GM19372 (cell line): ENCODE results near the gene SLC13A4.

Source experiments
- ATAC-seq: cut with Tn5 transposase; IDR thresholded peaks from one replicate; pipeline ENCODE4 v1.9.1; 2021; ENCODE audit warnings: mild to moderate bottlenecking, low read depth, moderate library complexity; ENCODE audit not compliant: unreplicated experiment

Gene SLC13A4

DNA sequence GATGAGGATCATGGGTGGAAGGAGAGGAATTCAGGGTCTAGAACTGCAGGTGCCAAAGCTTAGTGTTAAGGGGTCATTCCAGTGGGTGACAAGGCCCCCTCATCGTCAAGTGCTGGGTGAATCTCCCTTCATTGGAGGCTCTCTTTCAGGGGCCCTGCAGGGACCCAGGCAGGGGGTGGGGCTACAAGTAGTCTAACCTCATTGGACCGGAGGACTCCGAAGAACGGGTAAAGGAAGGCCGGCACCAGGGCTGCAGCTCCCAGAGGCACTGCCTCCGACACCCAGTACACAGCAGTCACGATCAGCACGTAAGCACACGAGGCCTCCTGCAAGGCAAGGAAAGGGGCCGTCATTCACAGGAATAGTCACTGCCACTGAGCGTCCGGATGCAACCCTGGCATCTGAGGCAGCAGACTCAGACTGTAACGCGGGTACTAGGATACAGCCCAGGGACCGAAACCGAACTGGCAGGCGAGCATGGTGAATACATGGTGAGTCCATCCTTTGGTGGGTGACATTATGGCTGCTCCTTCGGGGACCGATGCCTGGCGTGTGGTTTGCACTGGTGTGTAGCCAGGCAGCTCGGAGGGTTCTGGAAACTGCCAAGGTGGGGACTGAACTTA is 6.7 kb downstream of the SLC13A4 start:
- no peak for ATAC-seq

DNA sequence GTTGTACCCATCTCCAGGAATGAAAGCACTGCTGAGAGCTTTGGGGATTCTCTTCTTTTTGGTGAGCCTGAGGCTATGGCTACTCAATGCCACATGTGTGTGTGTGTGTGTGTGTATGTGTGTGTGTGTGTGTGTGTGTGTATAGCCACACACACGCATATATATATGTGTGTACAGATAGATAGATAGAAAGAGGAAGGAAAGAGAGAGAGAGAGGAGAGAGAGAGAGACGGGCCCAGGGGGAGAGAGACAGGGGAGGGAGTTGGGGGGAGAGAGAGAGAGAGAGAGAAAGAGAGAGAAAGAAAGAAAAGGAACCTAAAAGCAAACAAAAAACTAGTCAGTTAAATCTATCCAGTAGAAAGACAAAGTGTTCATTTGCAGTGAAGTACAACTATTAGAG is 8.3 kb downstream of the SLC13A4 start:
- no peak for ATAC-seq

DNA sequence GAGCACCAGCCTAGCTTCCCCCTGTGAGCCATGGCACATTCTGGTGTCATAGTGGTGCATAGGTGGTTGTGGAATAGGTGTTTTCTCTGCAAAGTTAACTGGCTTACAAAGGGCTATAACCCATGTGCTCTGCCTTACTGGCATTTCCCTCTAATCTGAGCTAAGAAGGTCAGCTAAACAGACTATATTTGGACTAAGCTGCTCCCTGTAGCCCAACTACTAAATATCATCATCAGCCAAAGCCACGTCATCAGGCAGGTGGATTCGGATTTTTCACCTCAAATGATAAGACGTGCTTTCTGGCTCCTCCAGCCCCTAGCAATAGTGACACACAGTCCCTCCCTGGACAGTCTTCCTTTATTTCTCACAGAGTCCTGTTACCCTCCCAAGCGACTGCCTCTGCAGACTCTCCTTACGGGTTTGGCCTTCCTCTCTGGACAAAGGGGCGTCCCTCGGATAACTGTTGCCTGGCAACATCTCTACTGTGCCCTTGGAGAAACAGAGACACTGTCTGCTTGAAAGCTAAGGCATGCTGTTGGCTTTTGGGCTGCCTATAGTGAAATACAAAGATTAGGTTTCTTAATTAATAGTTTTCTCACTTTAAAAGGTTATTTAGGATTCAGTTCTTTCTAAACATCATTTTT is 9.1 kb downstream of the SLC13A4 start:
- no peak for ATAC-seq

DNA sequence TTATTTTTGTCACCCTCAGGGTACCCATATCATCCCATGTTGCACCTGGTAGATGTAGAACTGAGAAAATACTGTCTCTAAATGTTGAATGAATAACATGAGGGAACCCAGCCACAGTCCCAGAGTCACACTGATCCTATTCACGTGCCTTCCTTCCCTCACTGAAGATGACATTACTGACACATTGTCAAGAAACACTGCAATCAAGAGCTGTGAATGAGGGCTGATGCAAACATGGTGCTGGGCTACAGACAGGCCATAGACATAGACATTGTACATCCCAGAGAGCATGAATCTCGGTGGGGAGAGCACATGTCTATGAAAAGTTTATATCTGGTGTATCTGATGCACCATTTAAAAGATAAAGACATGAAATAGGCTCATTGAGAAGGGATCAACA is 9.8 kb downstream of the SLC13A4 start:
- no peak for ATAC-seq

DNA sequence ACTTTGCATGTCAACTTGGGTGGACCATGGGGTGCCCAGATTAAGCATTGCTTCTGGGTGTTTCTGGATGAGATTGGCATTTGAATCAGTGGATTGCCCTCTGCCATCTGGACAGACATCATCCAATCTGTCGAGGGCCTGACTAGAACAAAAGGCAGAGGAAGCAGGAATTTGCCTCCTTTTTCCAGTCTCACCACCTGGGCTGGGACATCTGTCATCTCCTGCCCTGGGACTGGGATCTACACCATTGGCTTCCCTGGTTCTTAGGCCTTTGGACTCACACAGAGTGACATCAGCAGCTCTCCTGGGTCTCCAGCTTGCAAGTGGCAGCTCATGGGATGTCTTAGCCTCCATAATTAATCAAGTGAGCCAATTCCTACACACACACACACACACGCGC is 10.3 kb downstream of the SLC13A4 start:
- no peak for ATAC-seq

DNA sequence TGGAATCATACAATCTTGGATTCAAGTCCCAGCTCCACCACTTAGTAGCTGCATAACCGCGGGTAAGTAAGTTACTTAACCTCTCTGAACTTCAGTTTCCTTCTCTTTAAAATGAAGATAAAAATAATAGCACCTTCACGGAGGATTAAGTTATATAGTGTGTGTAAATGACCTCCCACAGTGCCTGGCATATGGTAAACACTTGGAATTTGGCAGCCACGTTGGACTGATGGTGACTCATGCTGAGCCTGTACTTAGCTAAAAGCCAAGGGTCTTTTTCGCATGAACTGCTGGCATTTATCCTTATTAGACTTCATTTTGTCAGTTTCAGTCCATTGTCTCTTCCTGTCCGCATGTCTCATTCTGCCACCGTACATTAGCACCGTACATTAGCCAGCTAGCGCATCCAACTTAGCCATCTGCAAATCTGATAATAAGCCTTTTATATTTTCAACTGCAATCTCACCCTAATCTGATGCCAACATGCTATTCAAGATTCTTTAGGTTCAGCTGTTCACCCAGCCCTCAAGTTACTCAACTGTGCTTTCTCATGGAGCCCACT is 11.2 kb downstream of the SLC13A4 start:
- ATAC-seq = no peak

DNA sequence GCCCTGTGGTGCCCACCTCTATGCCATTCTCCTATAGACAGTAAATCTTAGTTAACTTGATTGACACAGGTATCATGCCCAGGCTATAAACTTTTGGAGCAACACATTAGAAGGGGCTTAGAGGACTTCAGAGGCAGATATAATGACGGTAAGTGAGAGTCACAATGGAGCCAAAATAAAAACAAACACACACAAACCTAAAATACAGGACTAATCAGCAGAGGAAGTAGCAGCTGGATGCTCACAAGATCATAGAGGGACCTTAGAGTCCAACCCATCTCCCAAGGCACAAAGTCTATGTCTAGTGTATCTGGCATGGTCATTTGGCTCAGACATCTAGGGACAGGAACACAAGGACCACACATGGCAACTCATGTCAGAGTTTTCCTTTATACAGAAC is 12.3 kb downstream of the SLC13A4 start:
- no peak for ATAC-seq

DNA sequence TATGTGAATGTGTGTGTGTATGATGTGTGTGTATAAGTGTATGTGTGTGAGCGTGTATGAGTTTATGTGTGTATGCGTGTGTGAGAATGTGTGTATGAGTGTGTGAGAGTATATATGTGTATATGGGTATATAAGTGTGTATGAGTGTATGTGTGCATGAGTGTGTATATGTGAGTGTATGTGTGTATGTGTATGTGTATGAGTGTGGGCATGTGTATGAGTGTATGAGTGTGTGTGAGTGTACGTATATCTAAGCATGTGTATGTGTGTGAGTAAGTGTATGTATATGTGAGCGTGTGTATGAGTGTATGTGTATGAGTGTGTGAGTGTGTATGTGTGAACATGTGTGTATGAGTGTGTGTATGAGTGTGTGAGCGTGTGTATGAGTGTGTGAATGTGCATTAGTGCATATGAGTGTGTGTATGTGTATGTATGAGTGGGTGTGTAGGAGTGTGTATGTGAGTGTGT is 12.9 kb downstream of the SLC13A4 start:
- no peak for ATAC-seq

DNA sequence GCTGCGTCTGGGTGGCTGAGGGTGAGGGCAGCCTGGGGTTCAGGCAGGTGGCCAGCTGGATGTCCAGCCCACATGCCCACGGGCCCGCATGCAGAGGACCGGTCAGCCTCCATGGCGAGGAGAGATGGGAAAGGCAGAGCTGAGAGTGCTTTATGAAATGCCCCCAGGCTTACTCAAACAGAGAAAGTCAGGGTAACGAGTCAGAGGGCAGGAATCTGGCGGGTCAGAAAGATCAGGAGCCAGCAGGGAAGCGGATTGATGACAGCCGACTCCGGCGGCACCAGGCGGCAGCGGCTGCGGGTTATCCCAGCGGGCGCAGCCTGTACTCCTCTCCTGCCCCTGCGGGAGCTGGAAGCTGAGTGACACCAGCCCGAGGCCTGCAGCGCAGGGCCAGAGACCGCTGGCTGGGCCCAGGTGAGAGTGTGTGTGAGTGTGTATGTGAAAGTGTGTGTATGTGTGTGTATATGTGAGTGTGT is 13.4 kb downstream of the SLC13A4 start:
- ATAC-seq = no peak

DNA sequence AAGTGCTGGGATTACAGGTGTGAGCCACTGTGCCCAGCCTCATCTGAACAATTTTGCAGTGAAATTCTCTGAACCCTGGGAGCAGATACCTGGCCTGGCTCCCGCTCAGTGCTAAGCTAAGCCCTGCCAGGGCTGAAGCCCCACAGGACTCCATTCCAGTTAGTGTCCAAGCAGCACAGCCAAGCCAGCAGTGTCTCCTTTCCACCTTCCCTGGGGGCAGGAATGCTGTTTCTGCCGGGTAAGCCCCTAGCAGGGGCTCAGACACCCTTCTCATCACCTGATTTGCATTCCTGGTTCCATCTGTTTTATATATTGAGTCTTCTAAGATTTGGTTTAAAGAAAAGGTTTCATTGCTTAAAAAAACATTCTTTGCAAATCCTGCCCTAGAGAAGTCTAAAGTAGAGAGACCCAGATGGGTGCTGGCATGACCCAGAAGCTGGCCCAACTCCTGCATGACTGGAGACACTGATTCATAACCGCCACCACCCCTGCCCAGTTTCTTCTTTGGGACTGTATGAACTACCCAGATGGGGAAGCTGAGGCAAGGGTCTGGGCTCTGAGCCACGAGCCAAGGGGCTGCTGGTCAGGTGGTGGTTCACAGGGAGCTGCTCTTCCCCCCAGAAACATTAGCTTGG is 14.0 kb downstream of the SLC13A4 start:
- ATAC-seq = no peak

DNA sequence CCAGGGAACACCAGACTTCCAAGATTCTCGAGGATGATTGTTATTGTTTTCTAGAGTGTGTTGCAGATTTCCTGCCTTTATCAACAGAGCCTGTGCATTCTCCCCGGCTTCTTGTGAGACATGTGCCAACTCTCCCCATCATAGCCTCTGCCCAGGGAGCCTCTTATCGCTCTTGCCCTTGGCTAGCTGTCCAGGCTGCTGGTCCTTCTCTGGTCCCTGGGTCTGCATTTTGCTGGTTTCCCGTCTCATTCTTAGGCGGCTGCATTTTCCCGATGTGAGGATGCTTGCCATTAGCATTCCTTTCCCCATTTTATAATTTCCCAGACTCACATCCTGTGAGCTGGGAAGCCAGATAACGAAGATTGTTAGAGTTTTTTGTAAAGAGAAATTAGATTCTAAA is 15.2 kb downstream of the SLC13A4 start:
- no peak for ATAC-seq

DNA sequence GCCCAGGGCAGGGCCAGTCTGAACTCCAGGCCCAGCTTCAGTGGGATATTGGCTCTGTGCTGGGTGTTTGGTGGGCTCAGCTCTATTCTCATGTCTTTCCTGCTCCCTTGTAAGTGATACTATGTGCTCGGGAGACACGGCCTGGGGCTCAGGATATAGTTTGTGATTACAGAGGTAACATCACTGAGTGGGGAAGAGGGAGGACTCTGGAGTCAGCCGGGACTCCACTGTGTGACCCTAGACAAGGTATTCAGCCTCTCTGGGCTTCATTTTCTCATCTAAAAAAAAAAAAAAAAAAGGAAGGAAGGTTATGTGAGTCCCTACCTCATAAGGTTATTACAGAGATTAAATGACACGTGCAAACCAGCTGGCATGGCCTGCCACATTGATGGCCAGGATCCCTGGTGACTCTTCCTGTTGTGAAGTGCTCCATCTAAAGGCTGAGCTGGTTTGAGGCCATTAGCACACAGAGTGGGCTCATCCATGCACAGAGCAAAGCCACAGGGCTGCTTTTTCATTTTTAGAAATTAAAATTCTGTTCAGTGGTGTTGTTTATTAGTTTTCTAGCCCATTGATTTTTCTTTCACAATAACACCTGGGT is 15.7 kb downstream of the SLC13A4 start:
- no peak for ATAC-seq

DNA sequence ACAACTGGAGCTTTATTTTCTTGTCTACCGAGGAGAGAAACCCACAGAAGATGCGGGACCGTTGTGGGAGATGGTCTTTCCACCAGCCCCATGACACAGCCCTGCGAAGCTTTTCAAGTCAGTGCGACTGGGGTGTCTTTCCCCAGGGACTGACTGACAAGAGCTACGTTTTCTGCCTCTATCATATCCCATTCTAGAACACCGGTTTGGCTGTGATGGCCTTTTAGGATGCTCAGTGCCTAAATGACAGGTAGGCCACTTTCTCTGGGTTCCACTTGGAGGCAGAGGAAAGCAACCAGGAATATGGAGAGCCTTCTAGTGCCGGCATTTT is 16.9 kb downstream of the SLC13A4 start:
- no peak for ATAC-seq

DNA sequence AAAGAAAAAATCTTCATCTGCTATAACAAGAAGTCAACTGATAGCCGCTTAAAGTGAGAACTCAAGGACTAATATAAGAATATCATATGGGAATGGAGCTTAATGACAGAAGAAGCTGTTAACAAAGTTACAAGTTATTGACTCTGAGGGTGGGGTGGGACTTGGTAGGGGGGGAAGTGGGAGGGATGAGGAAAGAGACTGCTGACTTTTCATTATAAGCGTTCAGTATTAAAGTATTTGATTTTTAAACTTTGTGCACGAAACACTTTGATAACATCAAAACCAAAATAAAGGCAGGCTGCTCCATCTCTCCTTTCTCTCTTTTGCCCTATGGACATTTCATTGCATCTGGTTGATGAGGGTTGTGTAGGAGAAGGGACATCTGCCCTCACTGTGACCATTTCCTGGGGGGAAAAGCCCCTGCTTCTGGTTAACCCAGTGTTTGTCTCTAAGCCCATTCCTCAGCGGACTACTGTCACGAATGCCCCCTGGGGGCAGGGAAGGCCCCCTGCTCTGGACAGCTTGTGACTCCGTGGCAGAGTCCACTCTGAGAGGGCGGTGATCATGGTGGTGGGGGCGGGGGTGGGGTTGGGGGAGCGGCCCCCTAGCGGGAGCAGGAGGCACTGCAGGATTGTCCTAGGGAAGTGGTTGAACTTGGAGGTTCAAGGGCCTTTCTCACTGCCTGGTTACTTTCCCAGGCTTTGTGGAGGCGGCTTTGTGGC is 17.4 kb downstream of the SLC13A4 start:
- no peak for ATAC-seq

DNA sequence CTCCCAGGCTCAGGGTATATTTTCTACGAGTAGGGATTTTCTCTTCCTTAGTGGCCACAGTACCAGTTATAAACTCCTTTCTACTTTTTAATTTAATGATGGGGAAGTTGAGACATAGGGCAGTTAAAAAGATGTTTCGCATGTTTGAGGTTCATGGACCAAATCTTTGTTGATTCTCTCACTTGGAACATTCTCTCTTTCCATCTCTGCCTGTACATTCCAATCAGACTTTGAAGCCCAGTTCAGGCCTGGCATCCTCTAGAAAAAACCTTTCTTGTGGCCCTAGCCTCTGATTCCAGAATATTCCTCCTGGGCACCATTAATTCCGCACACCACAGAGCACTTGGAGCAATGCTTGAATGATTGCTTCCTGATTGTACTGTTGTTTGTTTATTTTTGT is 18.5 kb downstream of the SLC13A4 start:
- ATAC-seq = no peak

DNA sequence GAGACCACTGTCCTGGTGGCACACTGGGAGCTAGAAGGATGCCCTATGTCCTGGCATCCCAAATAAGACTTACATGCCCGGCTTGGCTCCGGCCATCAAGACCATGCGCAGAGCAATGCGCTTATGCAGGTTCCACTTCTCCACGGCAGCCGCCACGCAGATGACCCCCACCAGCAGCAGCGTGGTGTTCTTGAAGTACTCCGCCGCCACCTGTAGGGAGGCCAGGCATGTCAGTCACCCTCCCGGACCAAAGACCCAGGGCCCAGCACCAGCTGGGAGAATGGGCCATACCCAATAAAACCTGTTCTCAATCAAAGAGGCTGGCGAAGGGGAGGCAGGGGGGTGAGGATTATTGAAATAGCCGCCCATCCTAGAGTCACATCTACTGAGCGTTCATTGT is 19.9 kb downstream of the SLC13A4 start:
- ATAC-seq = no peak

DNA sequence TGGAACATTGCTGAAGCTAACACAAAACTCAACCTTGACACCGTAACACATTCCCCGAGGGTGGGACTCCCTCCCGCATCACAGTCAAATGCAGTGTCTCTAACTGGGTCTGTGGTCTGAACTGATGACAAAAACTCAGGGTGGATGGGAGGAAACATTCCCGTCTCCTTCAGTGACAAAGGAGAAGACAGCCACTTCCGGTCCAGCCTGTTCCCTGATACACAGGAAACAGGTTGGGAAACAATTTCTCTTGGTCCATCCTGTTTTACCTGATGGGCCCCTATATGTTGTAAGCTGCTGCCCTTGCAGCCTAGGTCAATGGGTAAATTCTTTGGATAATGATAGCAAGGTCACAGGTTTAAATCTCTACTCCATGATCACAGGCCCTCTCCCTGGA is 20.4 kb downstream of the SLC13A4 start:
- no peak for ATAC-seq

DNA sequence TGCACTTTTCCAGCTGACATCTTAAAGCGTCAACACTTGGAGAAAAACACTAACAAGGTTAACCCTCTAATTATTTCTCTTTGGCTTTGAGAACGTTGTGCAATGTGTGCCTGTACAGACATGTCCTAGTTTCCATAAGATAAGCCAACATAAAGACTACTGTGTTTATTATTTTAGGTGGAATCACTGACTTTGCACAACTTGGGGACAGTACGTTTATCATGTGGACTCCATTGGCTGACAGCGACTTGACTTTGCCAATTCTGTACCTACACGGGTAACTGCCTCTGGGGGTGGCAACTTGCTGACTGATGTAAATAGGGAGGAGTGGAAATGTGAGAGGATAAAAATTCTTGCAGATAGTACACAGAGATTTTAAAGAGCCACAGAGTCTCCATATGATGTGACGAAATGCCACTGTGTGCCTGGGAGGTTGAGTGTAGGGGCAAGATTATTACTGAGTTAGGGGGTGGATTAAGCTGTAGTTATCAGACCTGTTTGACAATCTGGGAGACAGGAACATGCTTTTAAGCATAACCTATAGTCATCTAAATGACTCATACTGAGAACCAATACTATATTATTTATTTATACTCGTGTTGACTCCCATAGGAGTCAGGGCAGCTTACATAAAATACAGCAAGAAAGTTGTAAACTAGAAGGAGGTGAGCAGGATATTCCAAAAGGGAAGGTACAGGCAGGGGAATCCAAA is 21.0 kb downstream of the SLC13A4 start:
- no peak for ATAC-seq

DNA sequence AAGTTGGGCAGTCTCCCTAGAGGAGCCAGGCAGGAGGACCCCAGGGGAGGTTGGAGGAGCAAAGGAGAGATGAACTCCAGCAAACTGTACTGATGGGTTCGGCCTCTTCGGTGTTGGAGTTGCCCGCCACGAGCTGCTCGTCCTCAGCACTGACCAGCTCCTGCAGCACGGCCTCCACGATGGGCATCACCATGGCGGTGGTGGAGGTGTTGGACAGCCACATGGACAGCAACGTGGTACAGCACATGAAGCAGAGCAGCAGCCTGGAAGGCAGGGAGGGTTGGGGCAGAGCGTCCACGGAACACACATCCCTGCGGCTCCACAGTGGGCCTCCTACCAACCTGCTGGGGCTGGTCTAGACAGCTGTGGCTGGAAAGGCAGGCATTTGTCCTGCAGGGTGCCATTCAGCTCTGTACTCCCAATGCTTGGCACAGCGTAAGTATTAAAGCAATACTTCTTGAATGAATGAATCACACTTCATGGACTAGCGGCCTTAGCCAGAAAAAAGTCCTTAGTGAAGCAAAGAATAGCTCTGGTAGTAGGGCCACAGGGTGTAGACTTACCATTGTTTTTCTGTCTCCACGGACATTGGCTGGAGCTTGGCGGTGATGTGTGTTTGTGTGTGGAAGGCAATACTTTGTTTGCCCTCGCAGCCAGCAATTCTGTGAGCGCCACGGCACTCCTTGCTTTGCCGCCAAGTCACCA is 21.8 kb downstream of the SLC13A4 start:
- ATAC-seq = no peak
